ENCODE measurements around the gene PPP2R5C. TPM values are rescaled to one million over a fixed set of nuclear protein-coding genes. Genes with fewer than 3 reads are reported as not detected.
A peak's percentile ranks its signal among the peaks of the same experiment; 100 is the strongest.

PPP2R5C gene
- total RNA-seq, 2 donors from 2014 or later = 317 to 370 TPM

DNA sequence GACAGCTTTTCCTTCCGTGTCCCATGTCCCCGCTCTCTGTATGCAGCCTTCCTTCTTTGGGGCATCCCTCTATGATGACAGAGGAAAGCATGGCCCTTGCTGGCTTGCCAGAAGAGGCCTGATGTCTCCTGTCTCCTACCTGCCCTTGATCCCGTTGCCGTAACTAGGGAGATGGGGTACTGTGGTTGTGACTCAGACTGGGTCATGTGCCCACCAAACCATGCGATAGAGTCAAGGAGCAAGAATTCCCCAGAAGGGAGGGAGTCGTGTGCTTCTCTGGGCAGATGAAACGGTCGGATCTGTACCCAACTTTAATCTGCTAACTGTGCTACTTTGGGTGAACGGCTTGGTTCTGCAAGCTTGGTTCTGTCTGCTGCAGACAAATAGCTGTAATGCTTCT, 103.8 kb downstream of the PPP2R5C start:
- no peaks in the 10 kb centered on the region for H3K9me3 Mint-ChIP-seq
- no peak overlapping the region for H3K4me3 Mint-ChIP-seq
- H3K36me3 Mint-ChIP-seq (ENCODE audit: insufficient read depth in 2 of 2) = peaks cover 0 to 11% of the 10 kb centered on the region in 2 donors
- peaks cover 51% of the 10 kb centered on the region for H3K4me1 Mint-ChIP-seq (ENCODE audit: low read depth)
- H3K27ac Mint-ChIP-seq = peak overlapping the region; percentile 39
- no peaks in the 10 kb centered on the region for H3K27me3 Mint-ChIP-seq (ENCODE audit: low read depth)
- no peak for DNase-seq
- no peak for ATAC-seq (replicated peaks in 1 of 2)

DNA sequence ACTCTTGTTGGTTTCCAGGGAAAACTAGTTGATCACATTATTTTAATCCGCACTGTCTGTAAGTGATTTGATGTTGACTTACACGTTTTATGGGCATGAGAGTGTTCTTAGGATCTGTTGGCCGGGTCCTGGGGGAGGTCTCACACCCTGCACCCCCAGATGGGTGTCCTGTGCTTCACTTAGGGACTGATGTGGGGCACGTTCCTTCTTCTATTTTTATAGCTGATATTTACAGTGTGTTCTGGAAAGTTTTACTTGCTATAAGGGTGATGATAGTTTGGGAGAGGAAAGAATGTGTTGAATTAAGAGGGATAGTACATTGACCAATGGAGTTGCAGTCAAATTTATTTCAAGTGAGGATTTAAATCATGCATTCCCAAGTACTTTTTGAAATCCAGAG, 106.3 kb downstream of the PPP2R5C start:
- no peak for DNase-seq
- H3K9me3 Mint-ChIP-seq = no peaks in the 10 kb centered on the region
- H3K4me3 Mint-ChIP-seq = no peak overlapping the region
- H3K27me3 Mint-ChIP-seq (ENCODE audit: low read depth) = no peaks in the 10 kb centered on the region
- H3K36me3 Mint-ChIP-seq (ENCODE audit: insufficient read depth in 2 of 2) = peaks cover 0 to 14% of the 10 kb centered on the region in 2 donors
- H3K27ac Mint-ChIP-seq = no peak overlapping the region
- peaks cover 39% of the 10 kb centered on the region for H3K4me1 Mint-ChIP-seq (ENCODE audit: low read depth)
- no peak for ATAC-seq (replicated peaks in 1 of 2)

DNA sequence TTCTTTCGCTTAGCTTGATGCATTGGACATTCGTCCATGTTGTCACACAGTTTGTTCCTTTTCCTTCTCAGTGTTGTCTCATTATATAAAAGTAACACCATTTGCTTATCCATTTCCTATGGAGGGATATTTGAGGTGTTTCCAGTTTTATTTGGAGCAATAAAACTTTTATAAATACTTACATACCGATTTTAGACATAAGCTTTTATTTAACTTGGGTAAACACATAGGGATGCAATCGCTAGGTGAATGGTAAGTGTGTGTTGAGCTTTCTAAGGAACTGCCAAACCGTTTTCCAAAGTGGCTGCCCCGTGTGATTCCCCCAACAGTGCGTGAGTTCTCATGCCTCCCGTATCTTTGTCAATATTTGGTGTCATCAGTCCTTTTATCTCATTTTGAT, 107.7 kb downstream of the PPP2R5C start:
- Mint-ChIP-seq H3K4me1 (ENCODE audit: low read depth) (peaks cover 52% of the 10 kb centered on the region), H3K36me3 (ENCODE audit: insufficient read depth in 2 of 2) (peaks cover 0 to 16% of the 10 kb centered on the region in 2 donors), H3K9me3 (no peaks in the 10 kb centered on the region), H3K27ac (no peak overlapping the region), H3K4me3 (no peak overlapping the region), H3K27me3 (ENCODE audit: low read depth) (no peaks in the 10 kb centered on the region)
- DNase-seq (no peak), ATAC-seq (replicated peaks in 1 of 2) (no peak)

DNA sequence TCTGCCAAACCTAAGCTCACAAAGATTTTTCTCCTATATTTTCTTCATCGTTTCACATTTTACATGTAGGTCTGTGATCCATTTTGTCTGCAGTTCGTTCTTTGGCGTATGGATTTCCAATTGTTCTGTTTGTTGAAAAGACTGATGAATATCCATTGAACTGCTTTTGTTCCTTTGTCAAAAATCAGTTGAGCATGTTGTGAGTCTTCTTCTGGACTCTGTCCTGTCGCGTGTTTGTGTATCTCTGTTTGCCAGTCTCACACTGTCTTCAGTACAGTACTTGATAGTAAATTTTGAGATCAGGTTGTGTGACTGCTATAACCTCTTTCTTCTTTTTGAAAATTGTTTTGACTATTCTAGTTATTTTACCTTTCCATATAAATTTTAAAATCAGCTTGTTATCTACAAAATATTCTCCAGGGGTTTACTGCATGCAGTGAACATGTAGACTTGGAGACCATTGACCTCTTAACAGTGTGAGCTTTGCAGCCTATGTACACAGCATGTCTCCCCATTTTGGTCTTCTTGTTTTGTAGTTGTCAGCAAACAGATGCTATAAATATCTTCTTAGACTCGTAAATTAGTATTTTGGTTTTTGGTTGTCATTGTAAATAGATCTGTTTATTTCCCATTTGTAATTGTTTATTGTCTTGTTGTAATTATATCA, 108.9 kb downstream of the PPP2R5C start:
- peak overlapping the region; percentile 76 for H3K27ac Mint-ChIP-seq
- no peak for ATAC-seq (replicated peaks in 1 of 2)
- no peak overlapping the region for H3K4me3 Mint-ChIP-seq

DNA sequence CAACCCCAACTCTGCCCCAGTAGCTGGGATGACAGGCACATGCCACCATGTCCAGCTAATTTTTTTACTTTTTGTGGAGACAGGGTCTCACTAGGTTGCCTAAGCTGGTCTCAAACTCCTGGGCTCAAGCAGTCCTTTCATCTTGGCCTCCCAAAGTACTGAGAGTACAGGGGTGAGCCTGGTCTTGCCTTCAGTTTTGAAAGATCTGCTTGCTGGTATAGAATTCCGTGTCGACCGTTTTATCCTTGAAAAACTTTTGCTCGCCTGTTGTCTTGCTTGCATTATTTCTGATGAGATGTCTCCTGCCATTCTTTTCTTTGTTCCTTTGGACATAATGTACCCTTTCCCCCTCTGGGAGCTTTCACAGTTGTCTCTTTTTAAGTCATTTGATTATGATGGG, 110.8 kb downstream of the PPP2R5C start:
- Mint-ChIP-seq H3K9me3 (no peaks in the 10 kb centered on the region), H3K4me1 (ENCODE audit: low read depth) (peaks cover 64% of the 10 kb centered on the region), H3K27me3 (ENCODE audit: low read depth) (no peaks in the 10 kb centered on the region), H3K4me3 (no peak overlapping the region), H3K27ac (peak overlapping the region; percentile 80), H3K36me3 (ENCODE audit: insufficient read depth in 2 of 2) (peaks cover 3 to 9% of the 10 kb centered on the region in 2 donors)
- DNase-seq (no peak), ATAC-seq (replicated peaks in 1 of 2) (no peak)

More for the DNA sequence above, 108.9 kb downstream of the PPP2R5C start:
- no peaks in the 10 kb centered on the region for H3K9me3 Mint-ChIP-seq
- H3K36me3 Mint-ChIP-seq (ENCODE audit: insufficient read depth in 2 of 2) = peaks cover 0 to 14% of the 10 kb centered on the region in 2 donors
- peaks cover 50% of the 10 kb centered on the region for H3K4me1 Mint-ChIP-seq (ENCODE audit: low read depth)
- no peaks in the 10 kb centered on the region for H3K27me3 Mint-ChIP-seq (ENCODE audit: low read depth)
- no peak for DNase-seq

DNA sequence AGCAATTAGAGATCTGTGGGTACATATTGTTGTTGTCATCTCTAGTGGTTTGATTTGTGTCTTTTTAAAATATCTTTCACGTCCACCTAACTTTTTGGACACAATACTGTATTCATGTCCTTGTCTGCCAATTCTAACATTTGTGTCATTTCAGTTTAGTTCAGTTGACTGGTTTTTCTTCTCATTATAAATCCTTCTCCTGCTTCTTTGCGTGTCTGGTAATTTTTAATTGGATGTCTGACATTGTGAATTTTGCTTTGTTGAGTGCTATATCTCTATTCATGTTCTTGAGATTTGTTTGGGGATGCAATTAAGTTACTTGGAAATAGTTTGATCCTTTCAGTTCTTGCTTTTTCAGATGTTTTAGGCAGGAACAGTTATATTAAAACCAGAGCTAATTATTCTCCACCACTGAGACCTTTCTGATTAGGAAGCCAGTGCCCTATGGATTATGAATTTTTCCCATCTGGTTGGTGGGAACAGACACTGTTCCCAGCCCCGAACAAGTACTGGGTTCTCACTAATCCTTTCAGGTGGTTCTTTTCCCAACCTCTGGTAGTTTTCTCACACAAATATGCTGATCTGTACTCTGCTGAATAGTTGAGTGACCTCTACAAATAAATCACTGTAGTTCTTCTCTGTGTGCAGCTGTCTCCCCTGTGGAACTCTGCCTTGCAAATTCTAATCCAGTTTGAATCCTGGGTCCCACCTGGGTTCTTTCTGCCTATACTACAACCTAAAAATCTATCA, 111.7 kb downstream of the PPP2R5C start:
- Mint-ChIP-seq H3K27me3 (ENCODE audit: low read depth) (no peaks in the 10 kb centered on the region), H3K36me3 (ENCODE audit: insufficient read depth in 2 of 2) (peaks cover 3 to 9% of the 10 kb centered on the region in 2 donors), H3K27ac (peak overlapping the region; percentile 80), H3K9me3 (no peaks in the 10 kb centered on the region), H3K4me1 (ENCODE audit: low read depth) (peaks cover 68% of the 10 kb centered on the region), H3K4me3 (no peak overlapping the region)
- no peak for ATAC-seq (replicated peaks in 1 of 2)
- DNase-seq = no peak

DNA sequence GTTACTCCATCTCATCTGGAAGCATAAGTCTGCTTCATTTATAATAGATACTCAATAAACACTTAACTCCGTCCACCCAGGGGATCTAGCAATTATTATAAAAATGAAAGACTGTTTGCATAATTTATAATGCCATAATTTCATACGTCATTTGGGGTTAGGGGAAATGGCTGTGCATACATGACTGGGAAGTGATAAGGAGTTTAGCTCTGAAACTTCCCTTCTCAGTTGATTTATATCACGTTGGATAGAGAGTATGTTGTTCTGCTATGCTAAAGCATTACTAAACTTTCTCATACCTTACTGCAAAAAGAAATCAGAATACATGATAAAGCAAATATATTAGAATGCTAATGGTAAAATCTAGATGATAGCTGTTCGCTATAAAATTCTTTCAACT, 112.5 kb downstream of the PPP2R5C start:
- ATAC-seq (replicated peaks in 1 of 2) (no peak), DNase-seq (no peak)
- no peaks in the 10 kb centered on the region for H3K9me3 Mint-ChIP-seq
- H3K4me3 Mint-ChIP-seq = peak overlapping the region in 1 of 2 donors; percentile 11
- H3K4me1 Mint-ChIP-seq (ENCODE audit: low read depth) = peaks cover 71% of the 10 kb centered on the region
- peak overlapping the region; percentile 78 for H3K27ac Mint-ChIP-seq
- H3K27me3 Mint-ChIP-seq (ENCODE audit: low read depth) = no peaks in the 10 kb centered on the region
- peaks cover 3 to 9% of the 10 kb centered on the region in 2 donors for H3K36me3 Mint-ChIP-seq (ENCODE audit: insufficient read depth in 2 of 2)

DNA sequence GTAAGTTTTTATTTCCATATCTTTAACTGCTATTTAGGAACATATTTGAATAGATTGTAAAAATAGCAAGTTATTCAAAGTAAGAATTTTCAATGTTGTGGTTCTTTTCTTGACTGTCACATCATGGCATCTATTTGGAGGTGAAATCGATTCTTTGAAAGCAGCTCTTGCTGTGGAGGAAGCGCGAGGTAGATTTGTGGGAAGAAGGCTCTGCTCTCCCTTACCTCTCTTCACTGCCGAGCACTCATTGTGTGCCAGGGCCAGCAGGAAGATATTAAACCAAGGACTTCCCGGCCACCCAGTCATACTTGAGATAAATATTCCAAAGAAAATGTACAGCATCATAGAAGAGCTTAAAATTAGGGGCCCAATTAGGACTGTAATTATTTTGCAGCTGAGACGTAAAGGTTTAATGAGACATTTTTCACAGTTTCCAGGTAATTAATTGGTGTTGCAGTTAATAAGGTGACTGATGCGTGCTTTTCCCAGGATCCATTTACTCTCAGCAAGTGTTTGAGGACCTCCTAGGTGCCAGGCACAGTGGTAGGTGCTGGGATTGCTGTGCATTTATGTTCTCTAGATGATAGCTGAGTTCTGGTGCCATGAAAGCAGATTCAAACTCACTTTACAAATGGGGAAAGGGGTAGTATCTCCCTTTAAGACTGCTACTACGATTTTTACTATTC, 113.7 kb downstream of the PPP2R5C start:
- Mint-ChIP-seq H3K36me3 (ENCODE audit: insufficient read depth in 2 of 2) (peaks cover 3 to 13% of the 10 kb centered on the region in 2 donors), H3K27ac (peak overlapping the region; percentile 82), H3K27me3 (ENCODE audit: low read depth) (no peaks in the 10 kb centered on the region), H3K4me1 (ENCODE audit: low read depth) (peaks cover 81% of the 10 kb centered on the region), H3K9me3 (no peaks in the 10 kb centered on the region), H3K4me3 (peak overlapping the region; percentile 63 to 77)
- ATAC-seq (replicated peaks in 1 of 2) (no peak), DNase-seq (no peak)

DNA sequence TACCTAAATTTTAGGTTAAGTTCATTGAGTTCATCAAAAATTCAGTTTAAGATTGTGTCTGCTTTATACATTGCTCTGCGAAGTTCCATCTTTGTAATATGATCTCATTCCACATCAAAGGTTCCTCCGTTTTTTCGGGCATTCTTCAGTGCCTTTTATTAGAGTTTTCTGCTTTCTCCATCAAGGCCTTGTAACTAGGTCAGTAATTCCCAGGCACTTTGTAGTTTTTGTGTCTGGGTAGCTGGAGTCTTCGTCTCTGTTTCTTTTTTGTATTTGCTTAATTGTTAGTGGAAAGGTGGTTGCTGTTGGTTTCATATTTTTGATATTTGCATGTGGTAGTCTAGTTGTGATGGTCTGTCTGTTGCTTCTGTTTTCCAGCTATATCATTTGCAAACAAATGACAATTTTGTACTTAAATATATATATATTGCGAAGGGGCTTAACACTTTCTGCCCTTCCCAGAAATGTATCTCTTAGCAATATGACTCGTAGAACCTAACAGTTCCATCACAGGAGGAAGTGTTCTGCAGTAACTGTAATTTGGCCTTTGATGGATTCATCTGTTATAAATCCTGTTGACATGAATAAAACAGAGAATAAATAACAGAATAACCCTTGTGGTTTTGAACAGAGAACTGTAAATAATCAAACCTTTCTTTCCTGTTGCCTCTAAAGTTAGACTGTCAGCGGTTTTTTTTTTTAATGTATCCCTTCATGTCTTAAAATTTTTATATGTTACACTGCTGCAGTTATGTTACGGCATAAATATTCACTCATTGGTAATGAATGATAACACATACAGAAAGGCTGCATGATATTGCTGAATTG, 114.4 kb downstream of the PPP2R5C start:
- Mint-ChIP-seq H3K36me3 (ENCODE audit: insufficient read depth in 2 of 2) (peaks cover 4 to 18% of the 10 kb centered on the region in 2 donors), H3K9me3 (no peaks in the 10 kb centered on the region), H3K4me1 (ENCODE audit: low read depth) (peaks cover 88% of the 10 kb centered on the region), H3K27ac (peak overlapping the region; percentile 82), H3K4me3 (peak overlapping the region; percentile 63 to 77), H3K27me3 (ENCODE audit: low read depth) (no peaks in the 10 kb centered on the region)
- DNase-seq = no peak
- ATAC-seq (replicated peaks in 1 of 2) = no peak

DNA sequence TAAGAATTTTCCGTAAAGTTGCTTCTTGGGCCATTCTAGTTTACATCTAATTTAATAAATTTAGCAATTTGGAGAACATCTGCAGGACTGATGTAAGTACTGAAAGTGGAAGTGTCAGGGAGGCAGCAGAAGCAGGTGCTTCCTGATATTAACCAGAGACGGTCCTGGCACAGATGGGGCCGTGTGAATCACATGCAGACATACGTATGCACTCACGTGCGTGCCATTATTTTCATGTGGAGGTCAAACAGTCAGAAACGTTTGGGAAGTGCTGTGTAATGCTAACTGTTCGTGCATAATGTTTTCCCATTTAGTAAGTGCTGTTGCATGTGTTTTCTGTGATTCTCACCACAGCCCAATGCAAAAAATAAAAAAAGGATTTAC, 115.0 kb downstream of the PPP2R5C start:
- Mint-ChIP-seq H3K9me3 (no peaks in the 10 kb centered on the region), H3K27me3 (ENCODE audit: low read depth) (no peaks in the 10 kb centered on the region), H3K4me3 (peak overlapping the region; percentile 63 to 77), H3K27ac (peak overlapping the region; percentile 82), H3K36me3 (ENCODE audit: insufficient read depth in 2 of 2) (peaks cover 4 to 21% of the 10 kb centered on the region in 2 donors), H3K4me1 (ENCODE audit: low read depth) (peaks cover 90% of the 10 kb centered on the region)
- DNase-seq (peak; percentile 69 to 72), ATAC-seq (replicated peaks in 1 of 2) (peak; percentile 47 to 53)

DNA sequence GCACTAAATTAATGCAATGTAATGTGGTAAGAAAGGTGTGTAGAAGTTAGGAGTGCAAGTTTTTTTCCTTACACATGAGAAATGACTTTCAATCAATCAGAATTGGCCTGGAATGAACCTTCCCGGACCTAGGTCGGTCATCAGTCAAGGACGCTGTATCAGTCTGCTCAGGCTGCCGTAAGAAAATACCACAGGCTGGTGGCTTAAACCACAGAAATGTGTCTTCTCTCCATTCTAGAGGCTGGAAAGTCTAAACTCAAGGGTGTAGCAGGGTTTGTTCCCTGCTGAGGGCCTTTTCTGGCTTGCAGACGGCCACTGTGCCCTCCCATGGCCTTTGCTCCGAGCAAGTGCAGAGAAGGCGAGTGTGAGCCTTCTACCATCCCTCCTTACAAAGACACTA, 116.3 kb downstream of the PPP2R5C start:
- DNase-seq = no peak
- peaks cover 11 to 28% of the 10 kb centered on the region in 2 donors for H3K36me3 Mint-ChIP-seq (ENCODE audit: insufficient read depth in 2 of 2)
- H3K9me3 Mint-ChIP-seq = no peaks in the 10 kb centered on the region
- no peak for ATAC-seq (replicated peaks in 1 of 2)
- H3K27ac Mint-ChIP-seq = peak overlapping the region; percentile 68
- H3K4me1 Mint-ChIP-seq (ENCODE audit: low read depth) = peaks cover 97% of the 10 kb centered on the region
- no peaks in the 10 kb centered on the region for H3K27me3 Mint-ChIP-seq (ENCODE audit: low read depth)
- peak overlapping the region; percentile 63 to 77 for H3K4me3 Mint-ChIP-seq

DNA sequence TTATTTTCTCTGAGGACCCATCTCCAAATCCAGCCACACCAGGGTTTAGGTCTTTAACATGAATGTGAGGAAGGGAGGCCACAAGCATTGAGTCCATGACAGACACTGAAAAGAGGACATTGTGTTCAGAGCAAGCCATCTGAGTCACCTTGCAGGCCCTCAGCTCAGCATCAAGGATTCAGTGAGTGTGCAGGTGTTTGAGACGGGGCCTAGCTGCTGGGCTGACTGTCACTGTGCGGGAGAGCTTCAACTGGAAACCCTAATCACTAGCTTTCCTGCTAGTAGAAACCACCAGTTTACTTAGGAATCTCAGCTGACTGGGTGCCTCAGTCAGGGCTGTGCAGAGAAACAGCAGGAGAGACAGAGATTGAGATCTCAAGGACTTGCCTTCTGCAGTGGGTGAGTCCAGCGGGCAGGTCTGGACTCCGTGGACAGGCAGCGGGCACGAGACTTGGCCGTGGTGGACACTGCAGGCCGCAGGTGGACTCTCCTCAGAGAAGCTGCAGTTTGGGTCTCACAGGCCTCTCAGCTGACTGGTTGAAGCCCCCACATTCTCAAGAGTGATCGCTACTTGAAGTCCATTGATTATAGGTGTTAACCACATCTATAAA, 116.8 kb downstream of the PPP2R5C start:
- H3K36me3 Mint-ChIP-seq (ENCODE audit: insufficient read depth in 2 of 2) = peaks cover 11 to 32% of the 10 kb centered on the region in 2 donors
- peaks cover 94% of the 10 kb centered on the region for H3K4me1 Mint-ChIP-seq (ENCODE audit: low read depth)
- H3K4me3 Mint-ChIP-seq = peak overlapping the region; percentile 63 to 77
- H3K9me3 Mint-ChIP-seq = no peaks in the 10 kb centered on the region
- H3K27me3 Mint-ChIP-seq (ENCODE audit: low read depth) = no peaks in the 10 kb centered on the region
- DNase-seq (peak; percentile 45 to 46), ATAC-seq (replicated peaks in 1 of 2) (peak; percentile 45 to 52)
- H3K27ac Mint-ChIP-seq = peak overlapping the region; percentile 68

All from activated T-cell treated with anti-CD3 and anti-CD28 coated beads, Interleukin-2, amount 50 U/mL, for 72 hours (primary cell).